ENCODE results near the gene CTRB2.

- TF ChIP-seq, protein P1, sequence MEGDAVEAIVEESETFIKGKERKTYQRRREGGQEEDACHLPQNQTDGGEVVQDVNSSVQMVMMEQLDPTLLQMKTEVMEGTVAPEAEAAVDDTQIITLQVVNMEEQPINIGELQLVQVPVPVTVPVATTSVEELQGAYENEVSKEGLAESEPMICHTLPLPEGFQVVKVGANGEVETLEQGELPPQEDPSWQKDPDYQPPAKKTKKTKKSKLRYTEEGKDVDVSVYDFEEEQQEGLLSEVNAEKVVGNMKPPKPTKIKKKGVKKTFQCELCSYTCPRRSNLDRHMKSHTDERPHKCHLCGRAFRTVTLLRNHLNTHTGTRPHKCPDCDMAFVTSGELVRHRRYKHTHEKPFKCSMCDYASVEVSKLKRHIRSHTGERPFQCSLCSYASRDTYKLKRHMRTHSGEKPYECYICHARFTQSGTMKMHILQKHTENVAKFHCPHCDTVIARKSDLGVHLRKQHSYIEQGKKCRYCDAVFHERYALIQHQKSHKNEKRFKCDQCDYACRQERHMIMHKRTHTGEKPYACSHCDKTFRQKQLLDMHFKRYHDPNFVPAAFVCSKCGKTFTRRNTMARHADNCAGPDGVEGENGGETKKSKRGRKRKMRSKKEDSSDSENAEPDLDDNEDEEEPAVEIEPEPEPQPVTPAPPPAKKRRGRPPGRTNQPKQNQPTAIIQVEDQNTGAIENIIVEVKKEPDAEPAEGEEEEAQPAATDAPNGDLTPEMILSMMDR (IDR thresholded peaks at IDR 0.05), result no peak
- TF ChIP-seq EZH2 (IDR thresholded peaks at IDR 0.05), result no peak
These were observed 41.8 kb upstream of the CTRB2 start for GRCh38 chr16:75248536-75249380.

Data from neural progenitor cell (in vitro differentiated cells).